Measurements from ENCODE around the gene LCORL. TPM values are rescaled to one million over a fixed set of nuclear protein-coding genes. Genes with fewer than 3 reads are reported as not detected.

The LCORL gene
- total RNA-seq, 4 donors from 2014 or later = 6.1 to 17.5 (median 8.2) TPM

GRCh38 chr4:18033111-18034085 lies 11.8 kb upstream of the LCORL start:
- TF ChIP-seq POLR2A (IDR thresholded peaks at IDR 0.05) = no peak
- TF ChIP-seq CTCF (IDR thresholded peaks at IDR 0.05) = no peak
- H3K4me3 ChIP-seq = no peak overlapping the region
- H3K9me3 ChIP-seq = no peaks in the 10 kb centered on the region
- DNase-seq = no peak
- no peaks in the 10 kb centered on the region for H3K36me3 ChIP-seq
- no peak overlapping the region for H3K27ac ChIP-seq
- no peaks in the 10 kb centered on the region for H3K4me1 ChIP-seq
- H3K27me3 ChIP-seq = no peaks in the 10 kb centered on the region
- 66 to 80% methylated on average over 2 of the region's 2 CpGs for WGBS, 2 donors
- intact Hi-C loops (cut with DNase I) = no loop called here

GRCh38 chr4:18025288-18025687 lies 3.7 kb upstream of the LCORL start:
- intact Hi-C loops (cut with DNase I) = no loop called here
- TF ChIP-seq CTCF (IDR thresholded peaks at IDR 0.05) (no peak), POLR2A (IDR thresholded peaks at IDR 0.05) (no peak)

GRCh38 chr4:18022572-18023050 lies 1.1 kb upstream of the LCORL start:
- no peak for DNase-seq
- WGBS, 2 donors = 1 to 2% methylated on average over 16 to 19 of the region's 20 CpGs
- no peak for TF ChIP-seq POLR2A (IDR thresholded peaks at IDR 0.05)
- TF ChIP-seq CTCF (IDR thresholded peaks at IDR 0.05) = no peak
- Histone ChIP-seq H3K36me3 (no peaks in the 10 kb centered on the region), H3K4me3 (peak overlapping the region; percentile 89 to 99 (median 93)), H3K27ac (peak overlapping the region; percentile 93 to 97 (median 96)), H3K4me1 (peaks cover 0 to 20% (median 4%) of the 10 kb centered on the region in 3 donors), H3K9me3 (no peaks in the 10 kb centered on the region), H3K27me3 (no peaks in the 10 kb centered on the region)
- intact Hi-C loops (cut with DNase I) = no loop called here

More at GRCh38 chr4:18025288-18025687, 3.7 kb upstream of the LCORL start:
- Histone ChIP-seq H3K4me1 (peaks cover 0 to 10% (median 0%) of the 10 kb centered on the region in 3 donors), H3K4me3 (no peak overlapping the region), H3K36me3 (no peaks in the 10 kb centered on the region), H3K27ac (no peak overlapping the region), H3K9me3 (no peaks in the 10 kb centered on the region), H3K27me3 (no peaks in the 10 kb centered on the region)
- WGBS, 2 donors = 75 to 84% methylated on average over 2 of the region's 2 CpGs
- DNase-seq = no peak

GRCh38 chr4:18021470-18021719 lies 160 bp downstream of the LCORL start:
- H3K4me1 ChIP-seq = peaks cover 0 to 20% (median 4%) of the 10 kb centered on the region in 3 donors
- no peak for DNase-seq
- no peaks in the 10 kb centered on the region for H3K9me3 ChIP-seq
- peak overlapping the region; percentile 93 to 97 (median 96) for H3K27ac ChIP-seq
- TF ChIP-seq CTCF (IDR thresholded peaks at IDR 0.05) = no peak
- peak in 1 of 4 donors; percentile 77 for TF ChIP-seq POLR2A (IDR thresholded peaks at IDR 0.05)
- no peaks in the 10 kb centered on the region for H3K36me3 ChIP-seq
- H3K4me3 ChIP-seq = peak overlapping the region; percentile 89 to 99 (median 93)
- no peaks in the 10 kb centered on the region for H3K27me3 ChIP-seq
- 0% methylated on average over 4 of the region's 34 CpGs; no CpG with 5 or more reads in 1 of the 2 donors for WGBS, 2 donors
- intact Hi-C loops (cut with DNase I) = no loop called here

Measured in esophagus squamous epithelium (tissue), 5 donors.